Right lobe of liver (tissue), 4 donors: ENCODE data around the gene CSPG5.

Experiments
- POLR2A ChIP-seq: fragments of 450-650 bp; IDR thresholded peaks from one replicate; pipeline ENCODE4 v1.6.1; 2017; ENCODE audit warnings: antibody characterized with exemption, mild to moderate bottlenecking
- TF ChIP-seq, protein P1 (sequence below), 4 donors: fragments of 200-600 bp in 3 of 4; fragments of 450-650 bp in 1 of 4; IDR thresholded peaks; one replicate each; pipeline versions ENCODE4 v1.5.1 to v1.8.0; 2016 to 2022; ENCODE audit warnings: antibody characterized with exemption in 4 of 4, mild to moderate bottlenecking in 2 of 4
- donor health status: DM: no; HTN: no; CAD: no.
- donor health status: DM: no; HTN: no; CAD: no.
- donor health status: DM: no; HTN: yes; CAD: no.

DNA sequence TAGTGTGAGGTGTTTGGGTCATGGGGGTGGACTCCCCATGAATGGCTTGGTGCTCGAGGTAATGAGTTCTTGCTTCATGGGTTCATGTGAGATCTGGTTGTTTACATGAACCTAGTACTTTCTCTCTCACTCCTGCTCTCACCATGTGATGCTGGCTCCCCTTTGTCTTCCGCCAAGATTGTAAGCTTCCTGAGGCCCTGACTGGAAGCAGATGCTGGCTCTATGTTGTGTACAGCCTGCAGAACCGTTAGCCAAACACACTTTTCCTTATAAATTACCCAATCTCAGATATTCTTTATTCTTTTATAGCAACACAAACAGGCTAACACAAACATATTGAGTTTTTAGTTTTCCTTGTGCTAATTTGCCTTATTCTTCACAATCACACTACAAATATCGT, 3.2 kb upstream of the CSPG5 start:
- TF ChIP-seq, protein P1, sequence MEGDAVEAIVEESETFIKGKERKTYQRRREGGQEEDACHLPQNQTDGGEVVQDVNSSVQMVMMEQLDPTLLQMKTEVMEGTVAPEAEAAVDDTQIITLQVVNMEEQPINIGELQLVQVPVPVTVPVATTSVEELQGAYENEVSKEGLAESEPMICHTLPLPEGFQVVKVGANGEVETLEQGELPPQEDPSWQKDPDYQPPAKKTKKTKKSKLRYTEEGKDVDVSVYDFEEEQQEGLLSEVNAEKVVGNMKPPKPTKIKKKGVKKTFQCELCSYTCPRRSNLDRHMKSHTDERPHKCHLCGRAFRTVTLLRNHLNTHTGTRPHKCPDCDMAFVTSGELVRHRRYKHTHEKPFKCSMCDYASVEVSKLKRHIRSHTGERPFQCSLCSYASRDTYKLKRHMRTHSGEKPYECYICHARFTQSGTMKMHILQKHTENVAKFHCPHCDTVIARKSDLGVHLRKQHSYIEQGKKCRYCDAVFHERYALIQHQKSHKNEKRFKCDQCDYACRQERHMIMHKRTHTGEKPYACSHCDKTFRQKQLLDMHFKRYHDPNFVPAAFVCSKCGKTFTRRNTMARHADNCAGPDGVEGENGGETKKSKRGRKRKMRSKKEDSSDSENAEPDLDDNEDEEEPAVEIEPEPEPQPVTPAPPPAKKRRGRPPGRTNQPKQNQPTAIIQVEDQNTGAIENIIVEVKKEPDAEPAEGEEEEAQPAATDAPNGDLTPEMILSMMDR (IDR thresholded peaks at IDR 0.05): no peak
- TF ChIP-seq POLR2A: no peak
